ENCODE results near the gene MBOAT1. TPM values are rescaled to one million over a fixed set of nuclear protein-coding genes. Genes with fewer than 3 reads are reported as not detected.

MBOAT1 gene
- polyA plus RNA-seq, 1 of the 3 experiments (the other 2 are of a cell fraction) = 3.0 TPM

DNA sequence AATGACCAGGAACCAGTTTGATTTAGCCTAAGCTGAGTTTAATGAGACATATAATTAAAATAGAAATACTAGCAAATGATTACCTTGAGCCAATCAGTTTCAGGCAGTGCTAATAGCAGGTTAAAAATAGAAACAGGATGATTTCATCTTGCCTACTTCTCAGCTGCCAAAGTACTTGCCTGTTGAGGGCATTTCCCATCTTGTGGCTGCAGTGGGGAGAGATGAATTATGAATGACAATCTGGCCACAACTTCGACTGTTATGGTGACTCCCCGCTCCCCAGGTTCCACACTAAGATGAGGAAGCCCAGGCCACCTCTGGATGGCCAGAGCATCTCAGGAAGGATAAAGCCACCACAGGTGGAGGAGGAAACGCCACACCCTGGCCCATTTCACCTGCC lies 31.3 kb downstream of the MBOAT1 start:
- no peak for DNase-seq
- POLR2A ChIA-PET = no interaction called here
- no peaks in the 10 kb centered on the region for H3K4me1 ChIP-seq (ENCODE audit: control insufficient read depth in 1 of 2, insufficient read depth in 2 of 2, low read depth in 1 of 2, low read length in 1 of 2)
- no peaks in the 10 kb centered on the region for H3K36me3 ChIP-seq (replicated peaks in 1 of 2; ENCODE audit: control insufficient read depth in 1 of 2, insufficient read depth in 2 of 2, low read length in 1 of 2)
- no peaks in the 10 kb centered on the region for H3K9me3 ChIP-seq
- CTCF ChIA-PET = no interaction called here
- no peak overlapping the region for H3K27ac ChIP-seq (ENCODE audit: low read depth in 2 of 2, low read length in 1 of 2)
- no peak overlapping the region for H2AFZ ChIP-seq (ENCODE audit: low read depth)
- H3F3A ChIP-seq (replicated peaks; ENCODE audit: insufficient read depth) = no peaks in the 10 kb centered on the region
- H3K79me2 ChIP-seq (ENCODE audit: insufficient read depth) = no peaks in the 10 kb centered on the region
- WGBS (ENCODE audit: low lambda C conversion rate) = 80% methylated on average over 3 of the region's 3 CpGs
- no peaks in the 10 kb centered on the region for H3K9me2 ChIP-seq
- H3K4me3 ChIP-seq (ENCODE audit: low read depth in 2 of 2, low read length in 1 of 2) = no peak overlapping the region
- H3K4me2 ChIP-seq = no peak overlapping the region
- no peaks in the 10 kb centered on the region for H3K27me3 ChIP-seq (ENCODE audit: insufficient read depth)
- no peaks in the 10 kb centered on the region for H4K20me1 ChIP-seq (ENCODE audit: insufficient read depth)
- H3K9ac ChIP-seq = no peak overlapping the region
- TF ChIP-seq FOXM1 (IDR thresholded peaks at IDR 0.05; ENCODE audit: low read depth) (no peak), GATA2 (CRISPR knock-in tag; IDR thresholded peaks at IDR 0.05) (no peak), GABPA (IDR thresholded peaks at IDR 0.05; ENCODE audit: low read depth) (no peak), JUND (IDR thresholded peaks at IDR 0.05) (peak; percentile 19; the same call in 1 of the 2 replicates), RFX5 (IDR thresholded peaks at IDR 0.05; ENCODE audit: low read length) (no peak), RXRA (IDR thresholded peaks at IDR 0.05; ENCODE audit: borderline replicate concordance, low read depth) (no peak), ELF1 (IDR thresholded peaks at IDR 0.05) (no peak), EP300 (IDR thresholded peaks at IDR 0.05; ENCODE audit: borderline replicate concordance in 1 of 2, low read depth in 1 of 2, low read length in 1 of 2) (0 out of 4 replicates have a peak, but pooled peaks of 1 of the 2 experiments have one; percentile 30), MEF2A (IDR thresholded peaks at IDR 0.05; ENCODE audit: borderline replicate concordance, low read depth) (peak; percentile 80), TAF1 (IDR thresholded peaks at IDR 0.05; ENCODE audit: borderline replicate concordance, low read depth, low read length) (no peak), CHD2 (IDR thresholded peaks at IDR 0.05; ENCODE audit: low read length, partially characterized antibody) (no peak), SIN3A (IDR thresholded peaks at IDR 0.05; ENCODE audit: borderline replicate concordance, low read depth, low read length) (no peak), POLR2AphosphoS5 (IDR thresholded peaks at IDR 0.05; ENCODE audit: low read depth, low read length) (no peak), TEAD4 (IDR thresholded peaks at IDR 0.05; ENCODE audit: borderline replicate concordance, insufficient read depth) (no peak), RCOR1 (IDR thresholded peaks at IDR 0.05; ENCODE audit: low read length) (no peak), REST (IDR thresholded peaks at IDR 0.05; ENCODE audit: low read depth, low read length) (no peak), NRF1 (IDR thresholded peaks at IDR 0.05; ENCODE audit: low read depth, low read length) (no peak), MXI1 (IDR thresholded peaks at IDR 0.05; ENCODE audit: low read depth, low read length) (no peak), USF1 (IDR thresholded peaks at IDR 0.05; ENCODE audit: borderline replicate concordance, low read depth) (no peak), SMC3 (IDR thresholded peaks at IDR 0.05; ENCODE audit: low read depth, low read length) (no peak), FOSL2 (IDR thresholded peaks at IDR 0.05; ENCODE audit: borderline replicate concordance, low read depth) (no peak), PBX3 (IDR thresholded peaks at IDR 0.05) (peak; percentile 77), EZH2phosphoT487 (IDR thresholded peaks at IDR 0.05; ENCODE audit: borderline replicate concordance, low read depth) (no peak)
- TF ChIP-seq, protein P1, sequence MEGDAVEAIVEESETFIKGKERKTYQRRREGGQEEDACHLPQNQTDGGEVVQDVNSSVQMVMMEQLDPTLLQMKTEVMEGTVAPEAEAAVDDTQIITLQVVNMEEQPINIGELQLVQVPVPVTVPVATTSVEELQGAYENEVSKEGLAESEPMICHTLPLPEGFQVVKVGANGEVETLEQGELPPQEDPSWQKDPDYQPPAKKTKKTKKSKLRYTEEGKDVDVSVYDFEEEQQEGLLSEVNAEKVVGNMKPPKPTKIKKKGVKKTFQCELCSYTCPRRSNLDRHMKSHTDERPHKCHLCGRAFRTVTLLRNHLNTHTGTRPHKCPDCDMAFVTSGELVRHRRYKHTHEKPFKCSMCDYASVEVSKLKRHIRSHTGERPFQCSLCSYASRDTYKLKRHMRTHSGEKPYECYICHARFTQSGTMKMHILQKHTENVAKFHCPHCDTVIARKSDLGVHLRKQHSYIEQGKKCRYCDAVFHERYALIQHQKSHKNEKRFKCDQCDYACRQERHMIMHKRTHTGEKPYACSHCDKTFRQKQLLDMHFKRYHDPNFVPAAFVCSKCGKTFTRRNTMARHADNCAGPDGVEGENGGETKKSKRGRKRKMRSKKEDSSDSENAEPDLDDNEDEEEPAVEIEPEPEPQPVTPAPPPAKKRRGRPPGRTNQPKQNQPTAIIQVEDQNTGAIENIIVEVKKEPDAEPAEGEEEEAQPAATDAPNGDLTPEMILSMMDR (IDR thresholded peaks at IDR 0.05) = no peak
- TF ChIP-seq, protein P2, sequence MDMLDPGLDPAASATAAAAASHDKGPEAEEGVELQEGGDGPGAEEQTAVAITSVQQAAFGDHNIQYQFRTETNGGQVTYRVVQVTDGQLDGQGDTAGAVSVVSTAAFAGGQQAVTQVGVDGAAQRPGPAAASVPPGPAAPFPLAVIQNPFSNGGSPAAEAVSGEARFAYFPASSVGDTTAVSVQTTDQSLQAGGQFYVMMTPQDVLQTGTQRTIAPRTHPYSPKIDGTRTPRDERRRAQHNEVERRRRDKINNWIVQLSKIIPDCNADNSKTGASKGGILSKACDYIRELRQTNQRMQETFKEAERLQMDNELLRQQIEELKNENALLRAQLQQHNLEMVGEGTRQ (IDR thresholded peaks at IDR 0.05; ENCODE audit: borderline replicate concordance, low read depth, low read length) = no peak
- TF ChIP-seq, protein P3, sequence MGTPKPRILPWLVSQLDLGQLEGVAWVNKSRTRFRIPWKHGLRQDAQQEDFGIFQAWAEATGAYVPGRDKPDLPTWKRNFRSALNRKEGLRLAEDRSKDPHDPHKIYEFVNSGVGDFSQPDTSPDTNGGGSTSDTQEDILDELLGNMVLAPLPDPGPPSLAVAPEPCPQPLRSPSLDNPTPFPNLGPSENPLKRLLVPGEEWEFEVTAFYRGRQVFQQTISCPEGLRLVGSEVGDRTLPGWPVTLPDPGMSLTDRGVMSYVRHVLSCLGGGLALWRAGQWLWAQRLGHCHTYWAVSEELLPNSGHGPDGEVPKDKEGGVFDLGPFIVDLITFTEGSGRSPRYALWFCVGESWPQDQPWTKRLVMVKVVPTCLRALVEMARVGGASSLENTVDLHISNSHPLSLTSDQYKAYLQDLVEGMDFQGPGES (IDR thresholded peaks at IDR 0.05; ENCODE audit: low read depth, low read length) = no peak

All from SK-N-SH (cell line).